ENCODE measurements around the gene KCTD2. TPM values are rescaled to one million over a fixed set of nuclear protein-coding genes. Genes with fewer than 3 reads are reported as not detected.

Gene KCTD2
- total RNA-seq, 2 experiments from 2014 or later: 16.8 to 19.1 TPM

Other genes with a start within 250 kb of the KCTD2 start
- under 1 TPM; 0.07 to 0.09 TPM for gene GRIN2C, start 187.3 kb upstream of the KCTD2 start, total RNA-seq
- gene FDXR, start 174.2 kb upstream of the KCTD2 start, total RNA-seq: 10 to 100 TPM; 38.2 to 39.4 TPM
- not detected for gene FADS6, start 153.6 kb upstream of the KCTD2 start, total RNA-seq
- gene USH1G, start 124.0 kb upstream of the KCTD2 start, total RNA-seq: not detected
- gene OTOP2, start 123.0 kb upstream of the KCTD2 start, total RNA-seq: not detected
- not detected for gene OTOP3, start 111.3 kb upstream of the KCTD2 start, total RNA-seq
- gene HID1, start 74.5 kb upstream of the KCTD2 start, total RNA-seq: not detected
- gene CDR2L, start 59.6 kb upstream of the KCTD2 start, total RNA-seq: under 1 TPM; 0.32 to 0.47 TPM
- gene MRPL58, start 34.6 kb upstream of the KCTD2 start, total RNA-seq: 10 to 100 TPM; 45.9 to 53.1 TPM
- 100 to 1,000 TPM; 188 to 210 TPM for gene ATP5PD, start 256 bp upstream of the KCTD2 start, total RNA-seq
- gene SLC16A5, start 40.7 kb downstream of the KCTD2 start, total RNA-seq: 1 to 10 TPM; 2.3 to 3.2 TPM
- gene ARMC7, start 62.7 kb downstream of the KCTD2 start, total RNA-seq: 10 to 100 TPM; 13.5 to 14.5 TPM
- gene NT5C, start 84.5 kb downstream of the KCTD2 start, total RNA-seq: 10 to 100 TPM; 65.2 to 73.1 TPM
- 100 to 1,000 TPM; 277 to 301 TPM for gene JPT1, start 107.3 kb downstream of the KCTD2 start, total RNA-seq
- gene SUMO2, start 135.7 kb downstream of the KCTD2 start, total RNA-seq: 100 to 1,000 TPM; 469 to 639 TPM
- gene NUP85, start 158.5 kb downstream of the KCTD2 start, total RNA-seq: 100 to 1,000 TPM; 164 to 176 TPM
- 10 to 100 TPM; 84.6 to 90.2 TPM for gene GGA3, start 214.4 kb downstream of the KCTD2 start, total RNA-seq
- gene MRPS7, start 214.7 kb downstream of the KCTD2 start, total RNA-seq: 10 to 100 TPM; 49.5 to 56.9 TPM
- 10 to 100 TPM; 56.9 to 58.5 TPM for gene MIF4GD, start 224.0 kb downstream of the KCTD2 start, total RNA-seq
- gene SLC25A19, start 242.2 kb downstream of the KCTD2 start, total RNA-seq: 10 to 100 TPM; 46.3 to 66.4 TPM